ENCODE results near the gene PLXNB2.

Gene PLXNB2

GRCh38 chr22:50229370-50229769, 78.1 kb downstream of the PLXNB2 start:
- H3K27ac ChIP-seq (ENCODE audit: extremely low read depth, low read depth, low read length): no peak overlapping the region
- ChIA-PET POLR2A (no interaction called here), CTCF (no interaction called here)
- H3K4me3 ChIP-seq (ENCODE audit: low read depth, low read length): no peak overlapping the region
- no peaks in the 10 kb centered on the region for H3K4me1 ChIP-seq (ENCODE audit: control insufficient read depth, insufficient read depth, low read length)
- peaks cover 26 to 74% of the 10 kb centered on the region in 2 experiments for H3K36me3 ChIP-seq (ENCODE audit: control insufficient read depth in 2 of 2, insufficient read depth in 1 of 2, low read length in 2 of 2)
- TF ChIP-seq ZFP3 (tag by site-specific recombination; IDR thresholded peaks at IDR 0.05; ENCODE audit: low read depth): no peak
- no peak for TF ChIP-seq PRDM6 (tag by site-specific recombination; IDR thresholded peaks at IDR 0.05)
- TF ChIP-seq MEIS1 (CRISPR knock-in tag; IDR thresholded peaks at IDR 0.05; ENCODE audit: borderline replicate concordance): no peak
- TF ChIP-seq ZBTB20 (tag by site-specific recombination; IDR thresholded peaks at IDR 0.05): no peak
- no peak for TF ChIP-seq HOXD13 (CRISPR knock-in tag; IDR thresholded peaks at IDR 0.05; ENCODE audit: borderline replicate concordance)
- TF ChIP-seq ZNF169 (tag by site-specific recombination; IDR thresholded peaks at IDR 0.05): no peak
- no peak for TF ChIP-seq KLF9 (tag by site-specific recombination; IDR thresholded peaks at IDR 0.05; ENCODE audit: low read depth)
- no peak for TF ChIP-seq ZNF488 (tag by site-specific recombination; IDR thresholded peaks at IDR 0.05)
- no peak for TF ChIP-seq BCL6B (tag by site-specific recombination; IDR thresholded peaks at IDR 0.05)
- no peak for TF ChIP-seq ZNF391 (tag by site-specific recombination; IDR thresholded peaks at IDR 0.05; ENCODE audit: borderline replicate concordance, low read depth)
- TF ChIP-seq ZNF2 (tag by site-specific recombination; IDR thresholded peaks at IDR 0.05): no peak
- no peak for TF ChIP-seq ZNF473 (tag by site-specific recombination; IDR thresholded peaks at IDR 0.05)
- TF ChIP-seq ZNF549 (tag by site-specific recombination; IDR thresholded peaks at IDR 0.05): no peak
- TF ChIP-seq ZNF791 (tag by site-specific recombination; IDR thresholded peaks at IDR 0.05): no peak
- no peak for TF ChIP-seq CTCF (tag by site-specific recombination; IDR thresholded peaks at IDR 0.05)
- TF ChIP-seq ZBTB21 (tag by site-specific recombination; IDR thresholded peaks at IDR 0.05): no peak
- no peak for TF ChIP-seq ZNF223 (tag by site-specific recombination; IDR thresholded peaks at IDR 0.05)
- H3K9me3 ChIP-seq (ENCODE audit: control insufficient read depth, insufficient read depth, low read depth, low read length): no peaks in the 10 kb centered on the region

- TF ChIP-seq ZNF23 (tag by site-specific recombination; IDR thresholded peaks at IDR 0.05; ENCODE audit: borderline replicate concordance) (no peak), BCL11B (tag by site-specific recombination; IDR thresholded peaks at IDR 0.05; ENCODE audit: low read depth) (no peak), ZNF596 (tag by site-specific recombination; IDR thresholded peaks at IDR 0.05) (no peak)
- no peak overlapping the region for H3K27ac ChIP-seq (ENCODE audit: extremely low read depth, low read depth, low read length)
- H3K4me3 ChIP-seq (ENCODE audit: low read depth, low read length): no peak overlapping the region
- H3K36me3 ChIP-seq (ENCODE audit: control insufficient read depth in 2 of 2, insufficient read depth in 1 of 2, low read length in 2 of 2): peaks cover 31 to 74% of the 10 kb centered on the region in 2 experiments
- no peaks in the 10 kb centered on the region for H3K4me1 ChIP-seq (ENCODE audit: control insufficient read depth, insufficient read depth, low read length)
- ChIA-PET POLR2A (no interaction called here), CTCF (interaction anchor here (0.7 to 1.0 kb wide), 2 partner anchors 10 to 80 kb away, joined by 3 read pairs; no protein-coding TSS in a partner anchor)
- H3K9me3 ChIP-seq (ENCODE audit: control insufficient read depth, insufficient read depth, low read depth, low read length): no peaks in the 10 kb centered on the region
Measured at GRCh38 chr22:50228366-50228765, 79.1 kb downstream of the PLXNB2 start.

All from HEK293 (cell line).